Endothelial cell of umbilical vein (primary cell): Measurements from ENCODE around the gene CAP2. TPM values are rescaled to one million over a fixed set of nuclear protein-coding genes. Genes with fewer than 3 reads are reported as not detected.

Source experiments
- BruUV-seq: library from RNA; stranded (reverse); fragments of 400-500 nt; replicated peaks from 2 replicates; lab custom pipeline; 2021; lab: Mats Ljungman, UMichigan
- CTCF ChIA-PET: fragments of 300-600, 350-600 bp; sonication (Branson Sonifier 250); formaldehyde crosslinking; loops from one replicate; lab custom pipeline; 2021; ENCODE audit warnings: antibody characterized with exemption, inconsistent platforms; lab: Charles Lee
- POLR2A ChIA-PET: fragments of 300-600, 350-600 bp; sonication (Branson Sonifier 250); formaldehyde crosslinking; loops from one replicate; lab custom pipeline; 2021; ENCODE audit warnings: antibody characterized with exemption, inconsistent platforms; lab: Charles Lee
- DNase-seq: peaks from one replicate; pipeline ENCODE4 v3.0.0-alpha.2; 2011; ENCODE audit warnings: low read depth, low spot score
- FAIRE-seq: peaks from 2 replicates; lab custom pipeline; 2011; peaks lifted over from hg19 to GRCh38; lab: Jason Lieb, UNC
- H2AFZ ChIP-seq: 2 replicates; pipeline ENCODE4 v1.6.0; 2012; ENCODE audit warnings: low read depth, low read length, control low read depth, inconsistent platforms
- H3K27ac ChIP-seq: 2 replicates; pipeline ENCODE4 v1.5.1; 2011; ENCODE audit warnings: low read depth, mild to moderate bottlenecking, control low read depth, low read length, moderate library complexity; ENCODE audit not compliant: insufficient read depth
- H3K27me3 ChIP-seq, 2 experiments: 2 replicates each; pipeline versions ENCODE4 v1.6.0 to v1.6.1; 2011; ENCODE audit warnings: low read length in 2 of 2, mixed read lengths in 1 of 2; ENCODE audit not compliant: control insufficient read depth in 2 of 2, insufficient read depth in 2 of 2
- H3K36me3 ChIP-seq, 2 experiments: 2 replicates in 1 of 2; 3 replicates in 1 of 2; pipeline ENCODE4 v1.5.1; 2011; ENCODE audit warnings: low read length in 2 of 2, mild to moderate bottlenecking in 1 of 2, moderate library complexity in 1 of 2; ENCODE audit not compliant: control insufficient read depth in 2 of 2, insufficient read depth in 2 of 2; ENCODE audit errors: extremely low read depth in 1 of 2
- H3K4me1 ChIP-seq: 3 replicates; pipeline ENCODE4 v1.5.1; 2011; ENCODE audit warnings: mild to moderate bottlenecking, low read length; ENCODE audit not compliant: control insufficient read depth, insufficient read depth; ENCODE audit errors: extremely low read depth
- H3K4me2 ChIP-seq: 2 replicates; pipeline ENCODE4 v1.6.1; 2011; ENCODE audit warnings: low read length, control low read depth, mixed read lengths; ENCODE audit not compliant: insufficient read depth
- H3K4me3 ChIP-seq, 3 experiments: fragments of 200-600 bp in 1 of 3; sonication (generic), shearing (Covaris generic) in 1 of 3; replicated peaks in 1 of 3; 2 replicates each; pipeline ENCODE4 v1.5.1; 2011 to 2016; ENCODE audit warnings: control low read depth in 3 of 3, low read length in 3 of 3, mild to moderate bottlenecking in 2 of 3, inconsistent platforms in 1 of 3, low read depth in 1 of 3, moderate library complexity in 1 of 3; ENCODE audit not compliant: insufficient read depth in 1 of 3
- H3K79me2 ChIP-seq: 2 replicates; pipeline ENCODE4 v1.6.0; 2012; ENCODE audit warnings: low read length, inconsistent platforms; ENCODE audit not compliant: control insufficient read depth, insufficient read depth
- H3K9ac ChIP-seq: replicated peaks from 2 replicates; pipeline ENCODE3; 2011; ENCODE audit warnings: low read length, control low read depth; ENCODE audit not compliant: insufficient read depth; ENCODE audit errors: extremely low read depth
- H3K9me1 ChIP-seq: replicated peaks from 3 replicates; pipeline ENCODE4 v1.6.0; 2011; ENCODE audit warnings: mild to moderate bottlenecking, low read length; ENCODE audit not compliant: control insufficient read depth, insufficient read depth; ENCODE audit errors: extremely low read depth
- H3K9me3 ChIP-seq: replicated peaks from 2 replicates; pipeline ENCODE4 v1.5.1; 2012; ENCODE audit warnings: low read length, inconsistent platforms; ENCODE audit not compliant: control insufficient read depth, insufficient read depth
- H4K20me1 ChIP-seq: replicated peaks from 2 replicates; pipeline ENCODE3; 2011; ENCODE audit warnings: mild to moderate bottlenecking, low read length; ENCODE audit not compliant: control insufficient read depth, insufficient read depth; ENCODE audit errors: extremely low read depth
- CTCF ChIP-seq, 2 donors: IDR thresholded peaks; 1 replicate in 1 of 2; 2 replicates in 1 of 2; pipeline ENCODE4 v1.5.1; 2011; ENCODE audit warnings: low read length in 2 of 2, mild to moderate bottlenecking in 2 of 2, moderate library complexity in 2 of 2, control low read depth in 1 of 2, inconsistent platforms in 1 of 2, low read depth in 1 of 2; ENCODE audit not compliant: insufficient read depth in 1 of 2; ENCODE audit errors: extremely low read depth in 1 of 2
- EZH2 ChIP-seq: IDR thresholded peaks from 2 replicates; pipeline ENCODE4 v1.6.1; 2012; ENCODE audit warnings: borderline replicate concordance, low read depth, mild to moderate bottlenecking, moderate library complexity, low read length, inconsistent platforms; ENCODE audit not compliant: severe bottlenecking
- FOS ChIP-seq: IDR thresholded peaks from 2 replicates; pipeline ENCODE4 v1.6.1; 2011; ENCODE audit warnings: mild to moderate bottlenecking, low read length, moderate library complexity, borderline replicate concordance; ENCODE audit not compliant: insufficient read depth
- GATA2 ChIP-seq: IDR thresholded peaks from 2 replicates; pipeline ENCODE4 v1.7.0; 2011; ENCODE audit warnings: low read depth, mild to moderate bottlenecking, moderate library complexity, mixed read lengths, low read length; ENCODE audit not compliant: insufficient read length, insufficient read depth
- MAX ChIP-seq: IDR thresholded peaks from 2 replicates; pipeline ENCODE4 v1.6.1; 2011; ENCODE audit not compliant: insufficient read depth, insufficient read length
- MYC ChIP-seq: IDR thresholded peaks from one replicate; pipeline ENCODE4 v1.6.1; 2011; ENCODE audit warnings: mild to moderate bottlenecking, low read depth, low read length
- POLR2A ChIP-seq: IDR thresholded peaks from 2 replicates; pipeline ENCODE4 v1.6.1; 2012; ENCODE audit warnings: low read depth, mild to moderate bottlenecking, control low read depth, low read length
- dilution Hi-C: fragments of 300-500 bp; cut with MboI; formaldehyde crosslinking; loops from one replicate; pipeline ENCODE4 v1.15.0; 2019; ENCODE audit warnings: low sequenced_read_pairs; ENCODE audit not compliant: extremely low pct_ligation_motif_present
- intact Hi-C: fragments of 100-400 bp; cut with micrococcal nuclease; formaldehyde crosslinking; loops from one replicate; pipeline ENCODE4 v1.10.0; 2022
- polyA plus RNA-seq, 4 experiments: library from polyadenylated mRNA; depleted of rRNA in 3 of 4; stranded (reverse) in 3 of 4; unstranded in 1 of 4; fragments of >200 nt; gene quantifications; 2 replicates each; pipeline versions ENCODE4 v1.2.1 to v1.2.3, GENCODE V29; 2011 to 2012; ENCODE audit warnings: missing spikeins in 1 of 4
- total RNA-seq: library from RNA; stranded (reverse); gene quantifications from 2 replicates; pipeline ENCODE4 v1.2.3, GENCODE V29; 2021

Gene CAP2
- total and polyA plus RNA-seq, 2 donors (not counting 3 experiments of a cell fraction or from before 2014, with no cell fraction given): 12.2 to 21.3 TPM

- no peak for TF ChIP-seq POLR2A
- peak; percentile 38 to 61 for TF ChIP-seq CTCF (IDR thresholded peaks at IDR 0.05; ENCODE audit: extremely low read depth in 1 of 2, insufficient read depth in 1 of 2, low read depth in 1 of 2, low read length in 2 of 2)
- TF ChIP-seq FOS: peak; percentile 6
- no peak for TF ChIP-seq GATA2
- TF ChIP-seq MAX: no peak
- no peak for TF ChIP-seq MYC
- TF ChIP-seq EZH2: no peak
- Histone ChIP-seq H3K9me3 (no peaks in the 10 kb centered on the region), H2AFZ (peak overlapping the region; percentile 26), H3K9ac (no peak overlapping the region), H4K20me1 (no peaks in the 10 kb centered on the region), H3K4me3 (peak overlapping the region in 1 of 3 experiments; percentile 13), H3K27me3 (no peaks in the 10 kb centered on the region), H3K4me2 (peak overlapping the region; percentile 43), H3K9me1 (no peaks in the 10 kb centered on the region), H3K36me3 (no peaks in the 10 kb centered on the region), H3K27ac (peak overlapping the region; percentile 63), H3K4me1 (peaks cover 8% of the 10 kb centered on the region), H3K79me2 (no peaks in the 10 kb centered on the region)
- FAIRE-seq (peak; percentile 79), DNase-seq (peak; percentile 84)
- ChIA-PET CTCF (interaction anchor here (0.6 to 1.7 kb wide), 74 partner anchors 8 to 498 kb away, joined by 3 to 45 read pairs (median 4); partner anchors contain the start of genes CAP2, FAM8A1 and RBM24), POLR2A (no interaction called here)
- intact Hi-C loops (loop anchor here (1.0 kb wide), 8 partner anchors 93 to 538 kb away; partner anchors contain the start of gene NHLRC1), dilution Hi-C loops (no loop called here)
- BruUV-seq: no TSS peak
Measured at GRCh38 chr6:17584241-17584803, 190.9 kb downstream of the CAP2 start.
